Effector memory CD8-positive, alpha-beta T cell (primary cell): Measurements from ENCODE around the gene C19orf33.
A peak's percentile ranks its signal among the peaks of the same experiment; 100 is the strongest.
"Not testable (repeated sequence)": the region's sequence is repeated elsewhere in the genome, so short reads cannot be mapped to it uniquely, and the experiment has no call there.

ENCODE experiments used
- ATAC-seq: fragments of 150-1000 bp; cut with Tn5 transposase; replicated peaks from 2 replicates; pipeline ENCODE4 v1.10.0; 2021; ENCODE audit warnings: mild to moderate bottlenecking, moderate library complexity
- DNase-seq, 3 experiments: peaks; one replicate each; pipeline ENCODE4 v3.0.0; 2021
- H3K27ac Mint-ChIP-seq, 2 donors: one replicate each; pipeline ENCODE4 v1.8.0; 2022; ENCODE audit warnings: mild to moderate bottlenecking in 2 of 2, mixed read lengths in 2 of 2, moderate library complexity in 2 of 2
- H3K27me3 Mint-ChIP-seq, 2 donors: one replicate each; pipeline ENCODE4 v1.8.0; 2022; ENCODE audit warnings: mixed read lengths in 2 of 2
- H3K36me3 Mint-ChIP-seq: one replicate; pipeline ENCODE4 v1.8.0; 2022; ENCODE audit warnings: mild to moderate bottlenecking, moderate library complexity, mixed read lengths; ENCODE audit not compliant: insufficient read depth
- H3K4me1 Mint-ChIP-seq, 2 donors: one replicate each; pipeline ENCODE4 v1.8.0; 2022; ENCODE audit warnings: low read depth in 2 of 2, mixed read lengths in 2 of 2
- H3K4me3 Mint-ChIP-seq, 2 donors: one replicate each; pipeline ENCODE4 v1.8.0; 2022; ENCODE audit warnings: mild to moderate bottlenecking in 2 of 2, mixed read lengths in 2 of 2, moderate library complexity in 2 of 2
- H3K9me3 Mint-ChIP-seq, 2 donors: one replicate each; pipeline ENCODE4 v1.8.0; 2022; ENCODE audit warnings: mixed read lengths in 2 of 2

The C19orf33 gene

DNA sequence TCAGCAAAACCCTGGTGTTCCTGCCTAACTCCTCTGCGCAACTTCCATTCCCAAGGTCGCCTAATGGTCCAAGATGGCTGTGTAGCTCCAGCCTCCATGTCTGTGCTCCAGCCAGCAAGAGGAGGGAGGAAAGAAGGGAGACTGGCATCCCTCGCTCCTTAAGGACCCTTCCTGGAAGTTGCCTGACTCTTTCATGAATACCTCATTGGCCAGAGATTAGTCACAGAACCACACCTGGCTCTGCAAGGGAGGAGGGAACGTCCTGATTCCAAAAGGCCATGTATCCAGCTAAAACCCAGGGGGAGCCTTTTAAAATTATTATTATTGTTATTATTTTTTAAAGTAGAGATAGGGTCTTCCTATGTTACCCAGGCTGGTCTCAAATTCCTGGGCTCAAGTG is 20.4 kb downstream of the C19orf33 start:
- H3K36me3 Mint-ChIP-seq, result peaks cover 14% of the 10 kb centered on the region
- H3K27me3 Mint-ChIP-seq, result no peaks in the 10 kb centered on the region
- no peaks in the 10 kb centered on the region for H3K9me3 Mint-ChIP-seq
- H3K4me1 Mint-ChIP-seq, result peaks cover 19 to 22% of the 10 kb centered on the region in 2 donors
- H3K4me3 Mint-ChIP-seq, result no peak overlapping the region
- no peak for DNase-seq
- no peak for ATAC-seq
- H3K27ac Mint-ChIP-seq, result no peak overlapping the region

DNA sequence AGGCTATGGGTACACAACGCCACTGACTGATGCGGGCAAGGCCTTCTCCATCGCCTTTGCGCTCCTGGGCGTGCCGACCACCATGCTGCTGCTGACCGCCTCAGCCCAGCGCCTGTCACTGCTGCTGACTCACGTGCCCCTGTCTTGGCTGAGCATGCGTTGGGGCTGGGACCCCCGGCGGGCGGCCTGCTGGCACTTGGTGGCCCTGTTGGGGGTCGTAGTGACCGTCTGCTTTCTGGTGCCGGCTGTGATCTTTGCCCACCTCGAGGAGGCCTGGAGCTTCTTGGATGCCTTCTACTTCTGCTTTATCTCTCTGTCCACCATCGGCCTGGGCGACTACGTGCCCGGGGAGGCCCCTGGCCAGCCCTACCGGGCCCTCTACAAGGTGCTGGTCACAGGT is 22.5 kb downstream of the C19orf33 start:
- H3K27ac Mint-ChIP-seq, result no peak overlapping the region
- peaks cover 12% of the 10 kb centered on the region for H3K36me3 Mint-ChIP-seq
- DNase-seq, result no peak
- no peak for ATAC-seq
- no peaks in the 10 kb centered on the region for H3K27me3 Mint-ChIP-seq
- H3K9me3 Mint-ChIP-seq, result no peaks in the 10 kb centered on the region
- peaks cover 1 to 6% of the 10 kb centered on the region in 2 donors for H3K4me1 Mint-ChIP-seq
- H3K4me3 Mint-ChIP-seq, result no peak overlapping the region

DNA sequence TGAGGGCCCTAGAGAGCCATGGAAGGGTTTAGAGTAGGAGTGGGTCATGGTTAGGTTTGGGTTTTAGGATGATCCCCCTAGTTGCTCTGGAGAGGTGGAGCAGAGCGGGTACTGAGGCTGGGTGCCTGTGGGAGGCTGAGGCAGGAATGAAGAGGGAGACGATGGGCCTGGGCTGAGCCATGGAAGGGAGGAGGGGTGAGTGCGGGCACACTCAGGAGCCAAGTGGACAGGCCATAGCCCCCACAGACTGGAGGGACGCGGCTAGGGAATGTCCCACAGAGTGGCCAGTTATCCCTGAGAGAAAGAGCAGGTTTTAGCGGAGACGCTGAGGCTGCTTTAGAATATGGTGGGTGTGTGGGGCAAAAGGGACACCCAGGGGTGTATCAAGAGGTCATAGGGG is 25.6 kb downstream of the C19orf33 start:
- H3K4me1 Mint-ChIP-seq, result no peaks in the 10 kb centered on the region
- H3K9me3 Mint-ChIP-seq, result no peaks in the 10 kb centered on the region
- no peak for DNase-seq
- peaks cover 10% of the 10 kb centered on the region for H3K36me3 Mint-ChIP-seq
- no peak for ATAC-seq
- no peak overlapping the region for H3K27ac Mint-ChIP-seq
- H3K4me3 Mint-ChIP-seq, result no peak overlapping the region
- no peaks in the 10 kb centered on the region for H3K27me3 Mint-ChIP-seq

DNA sequence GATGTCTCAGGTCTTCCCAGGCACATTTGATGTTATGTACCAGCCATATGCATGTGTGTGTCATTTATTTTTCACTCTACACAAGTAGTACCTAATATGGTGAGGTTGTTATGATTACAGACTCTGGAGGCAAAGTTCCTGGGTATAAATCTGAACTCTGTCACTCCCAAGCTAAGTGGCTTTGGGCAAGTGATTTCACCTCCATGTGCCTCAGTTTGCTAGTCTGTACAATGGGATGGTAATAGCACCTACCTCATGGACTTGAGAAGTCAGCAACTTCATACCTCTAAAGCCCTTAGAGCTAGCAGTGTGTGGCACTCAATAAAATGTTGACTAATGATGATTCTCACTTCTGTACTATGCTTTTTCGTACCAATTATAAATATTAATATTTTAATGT is 27.7 kb downstream of the C19orf33 start:
- DNase-seq, result no peak
- no peaks in the 10 kb centered on the region for H3K9me3 Mint-ChIP-seq
- no peak overlapping the region for H3K4me3 Mint-ChIP-seq
- no peaks in the 10 kb centered on the region for H3K27me3 Mint-ChIP-seq
- H3K36me3 Mint-ChIP-seq, result peaks cover 9% of the 10 kb centered on the region
- H3K27ac Mint-ChIP-seq, result no peak overlapping the region
- no peak for ATAC-seq
- H3K4me1 Mint-ChIP-seq, result peaks cover 4 to 9% of the 10 kb centered on the region in 2 donors

DNA sequence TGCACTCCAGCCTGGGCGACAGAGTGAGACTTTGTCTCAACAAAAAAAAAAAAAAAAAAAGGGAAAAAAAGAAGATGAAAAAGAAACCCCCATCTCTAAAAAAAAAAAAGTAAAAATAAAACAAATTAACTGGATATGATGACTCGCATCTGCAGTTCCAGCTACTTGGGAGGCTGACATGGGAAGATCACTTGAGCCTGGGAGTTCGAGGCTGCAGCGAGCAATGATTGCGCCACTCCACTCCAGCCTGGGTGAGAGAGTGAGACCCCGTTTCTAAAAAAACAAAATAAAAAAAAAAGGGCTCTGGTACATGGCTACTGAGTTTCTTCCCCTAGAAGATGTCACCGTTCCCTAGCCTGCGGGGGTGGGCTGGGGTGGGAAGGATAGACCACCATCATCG is 29.2 kb downstream of the C19orf33 start:
- Mint-ChIP-seq H3K9me3 (no peaks in the 10 kb centered on the region), H3K27me3 (no peaks in the 10 kb centered on the region), H3K36me3 (peaks cover 17% of the 10 kb centered on the region), H3K4me1 (peaks cover 11 to 14% of the 10 kb centered on the region in 2 donors), H3K4me3 (no peak overlapping the region), H3K27ac (no peak overlapping the region)
- ATAC-seq (no peak), DNase-seq (no peak)

DNA sequence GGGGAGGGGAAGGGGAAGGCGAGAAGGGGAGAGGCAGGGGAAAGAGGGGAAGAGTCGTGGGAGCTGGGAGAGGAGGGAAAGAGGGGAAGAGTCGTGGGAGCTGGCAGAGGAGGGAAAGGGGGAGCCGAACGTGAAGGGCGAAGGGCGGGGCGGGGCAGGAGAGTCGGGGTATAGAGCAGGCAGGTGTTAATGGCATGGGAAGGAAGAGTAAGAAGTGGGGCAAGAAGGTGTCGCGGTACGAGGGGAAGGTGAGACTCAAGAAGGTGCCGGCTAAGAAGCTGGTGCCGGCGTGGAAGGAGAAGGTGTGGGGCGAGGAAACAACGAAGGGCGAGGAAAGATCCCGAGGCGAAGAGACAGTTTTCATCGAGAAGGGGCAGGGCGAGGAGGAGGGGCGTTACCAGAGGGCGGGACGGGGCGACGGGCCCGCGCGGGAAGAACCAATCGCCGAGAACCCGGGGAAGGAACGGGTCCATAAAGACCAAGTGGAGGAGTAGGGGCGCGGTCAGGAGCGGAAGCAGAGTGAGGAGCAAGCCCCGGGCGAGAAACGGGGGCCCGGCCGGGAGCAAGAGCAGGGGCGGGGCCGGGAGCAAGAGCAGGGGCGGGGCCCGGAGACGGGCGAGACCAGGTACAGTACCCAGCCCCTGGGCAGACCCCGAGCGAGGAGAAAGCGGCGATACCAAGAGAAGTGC is 32.0 kb downstream of the C19orf33 start:
- peak overlapping the region; percentile 91 to 92 for H3K4me3 Mint-ChIP-seq
- H3K9me3 Mint-ChIP-seq, result no peaks in the 10 kb centered on the region
- peak; percentile 92 to 95 (median 92) for DNase-seq
- H3K27ac Mint-ChIP-seq, result peak overlapping the region; percentile 87 to 96
- H3K36me3 Mint-ChIP-seq, result peaks cover 17% of the 10 kb centered on the region
- H3K27me3 Mint-ChIP-seq, result no peaks in the 10 kb centered on the region
- peaks cover 16 to 18% of the 10 kb centered on the region in 2 donors for H3K4me1 Mint-ChIP-seq
- ATAC-seq, result peak; percentile 69

DNA sequence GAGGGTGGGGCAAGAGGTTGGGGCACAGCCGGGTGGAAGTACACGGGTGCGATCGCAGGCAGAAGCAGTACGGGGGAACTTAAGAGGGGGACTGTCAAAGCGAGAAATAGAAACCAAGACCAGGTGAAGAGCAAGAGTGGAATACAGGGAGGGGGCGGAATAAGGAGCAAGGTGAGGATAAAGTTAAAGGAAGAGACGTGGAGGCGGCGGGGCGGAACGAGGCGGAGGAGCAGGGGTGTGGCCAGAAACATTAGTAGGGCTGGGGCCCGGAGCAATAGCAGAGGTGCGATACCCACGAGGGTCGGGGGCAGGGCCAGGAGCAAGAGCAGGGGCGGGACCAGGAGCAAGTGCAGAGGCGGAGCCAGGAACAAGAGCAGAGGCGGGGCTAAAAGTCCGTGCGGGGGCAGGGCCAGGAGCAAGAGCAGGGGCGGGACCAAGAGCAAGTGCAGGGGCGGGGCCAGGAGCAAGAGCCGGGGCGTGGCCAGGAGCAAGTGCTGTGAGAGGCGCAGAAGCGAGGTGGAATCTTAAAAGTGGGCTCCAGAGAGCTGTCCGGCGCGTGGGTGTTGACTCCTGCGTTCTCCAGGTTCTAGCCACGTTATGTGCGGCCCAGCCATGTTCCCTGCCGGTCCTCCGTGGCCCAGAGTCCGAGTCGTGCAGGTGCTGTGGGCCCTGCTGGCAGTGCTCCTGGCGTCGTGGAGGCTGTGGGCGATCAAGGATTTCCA is 32.7 kb downstream of the C19orf33 start:
- H3K4me3 Mint-ChIP-seq, result peak overlapping the region; percentile 91 to 92
- DNase-seq, result peak; percentile 95 to 96 (median 95)
- peaks cover 20% of the 10 kb centered on the region for H3K36me3 Mint-ChIP-seq
- peak overlapping the region; percentile 87 to 96 for H3K27ac Mint-ChIP-seq
- H3K9me3 Mint-ChIP-seq, result no peaks in the 10 kb centered on the region
- no peaks in the 10 kb centered on the region for H3K27me3 Mint-ChIP-seq
- peak; percentile 61 for ATAC-seq
- H3K4me1 Mint-ChIP-seq, result peaks cover 18 to 20% of the 10 kb centered on the region in 2 donors

DNA sequence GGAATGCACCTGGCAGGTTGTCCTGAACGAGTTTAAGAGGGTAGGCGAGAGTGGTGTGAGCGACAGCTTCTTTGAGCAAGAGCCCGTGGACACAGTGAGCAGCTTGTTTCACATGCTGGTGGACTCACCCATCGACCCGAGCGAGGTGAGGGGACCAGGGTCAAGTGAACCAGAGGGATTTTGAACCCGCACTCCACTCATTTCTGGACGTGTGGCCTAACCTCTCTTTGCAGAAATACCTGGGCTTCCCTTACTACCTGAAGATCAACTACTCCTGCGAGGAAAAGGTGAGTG is 33.3 kb downstream of the C19orf33 start:
- Mint-ChIP-seq H3K36me3 (peaks cover 20% of the 10 kb centered on the region), H3K4me1 (peaks cover 18 to 20% of the 10 kb centered on the region in 2 donors), H3K27ac (peak overlapping the region; percentile 87 to 96), H3K27me3 (no peaks in the 10 kb centered on the region), H3K9me3 (no peaks in the 10 kb centered on the region), H3K4me3 (peak overlapping the region; percentile 91 to 92)
- DNase-seq, result no peak
- ATAC-seq, result no peak

DNA sequence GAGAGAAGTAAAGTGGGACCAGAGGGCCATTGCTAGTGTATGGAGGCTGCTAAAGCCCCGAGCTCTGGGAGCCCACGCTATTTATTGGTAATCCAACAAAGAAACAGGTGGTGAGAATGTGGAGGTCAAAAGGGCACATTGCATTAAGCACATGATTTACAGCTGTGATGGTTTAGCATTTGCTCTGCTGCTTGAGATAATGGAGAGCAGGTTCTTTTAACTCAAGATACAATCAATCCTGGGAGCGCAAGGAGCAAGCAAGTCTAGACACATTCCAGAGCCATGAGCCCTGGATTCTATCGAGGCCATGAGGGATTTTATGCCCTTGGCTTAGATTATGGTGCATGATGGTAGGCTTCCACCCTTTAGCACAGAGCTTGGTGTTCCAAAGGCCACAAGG is 35.0 kb downstream of the C19orf33 start:
- not testable (repeated sequence) for ATAC-seq, H3K27ac Mint-ChIP-seq, DNase-seq, H3K9me3 Mint-ChIP-seq, H3K27me3 Mint-ChIP-seq, H3K4me3 Mint-ChIP-seq
- peaks cover 23% of the 10 kb centered on the region for H3K36me3 Mint-ChIP-seq
- peaks cover 20% of the 10 kb centered on the region in 2 donors for H3K4me1 Mint-ChIP-seq

DNA sequence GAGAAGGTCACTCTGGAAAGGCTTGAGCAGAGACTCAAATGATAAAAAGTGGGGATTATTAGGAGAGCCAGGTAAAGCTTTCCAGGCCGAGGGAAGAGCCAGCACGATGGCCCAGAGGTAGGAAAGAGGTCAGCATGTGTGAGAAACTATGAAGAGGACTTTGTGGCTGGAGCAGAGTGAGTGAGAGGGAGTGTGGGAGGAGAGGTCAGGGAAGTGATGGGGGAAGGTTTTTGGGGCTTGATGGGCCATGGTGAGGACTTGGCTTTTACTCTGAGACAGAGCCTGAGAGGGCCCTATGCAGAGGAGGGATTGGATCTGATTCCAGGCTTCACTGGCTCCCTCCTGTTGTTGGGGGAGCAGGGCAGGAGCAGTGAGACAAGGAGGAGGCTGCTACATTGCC is 36.9 kb downstream of the C19orf33 start:
- H3K4me3 Mint-ChIP-seq, result no peak overlapping the region
- H3K4me1 Mint-ChIP-seq, result peaks cover 19 to 20% of the 10 kb centered on the region in 2 donors
- H3K27ac Mint-ChIP-seq, result no peak overlapping the region
- peaks cover 18% of the 10 kb centered on the region for H3K36me3 Mint-ChIP-seq
- ATAC-seq (no peak), DNase-seq (no peak)
- H3K27me3 Mint-ChIP-seq, result no peaks in the 10 kb centered on the region
- H3K9me3 Mint-ChIP-seq, result no peaks in the 10 kb centered on the region

DNA sequence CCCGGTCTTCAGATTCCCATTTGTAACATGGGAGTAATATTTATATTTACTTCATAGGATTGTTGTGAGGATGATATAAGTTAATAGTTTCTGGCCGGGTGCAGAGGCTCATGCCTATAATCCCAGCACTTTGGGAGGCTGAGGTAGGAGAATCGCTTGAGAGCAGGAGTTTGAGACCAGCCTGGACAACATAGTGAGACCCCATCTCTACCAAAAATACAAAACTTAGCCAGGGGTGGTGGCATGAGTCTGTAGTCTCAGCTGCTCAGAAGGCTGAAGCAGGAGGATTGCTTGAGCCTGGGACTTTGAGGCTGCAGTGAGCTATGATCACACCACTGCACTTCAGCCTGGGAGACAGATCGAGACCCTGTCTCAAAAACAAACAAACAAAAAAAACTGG is 42.8 kb downstream of the C19orf33 start:
- ATAC-seq, result no peak
- DNase-seq, result no peak
- Mint-ChIP-seq H3K27ac (no peak overlapping the region), H3K4me1 (peaks cover 0 to 3% of the 10 kb centered on the region in 2 donors), H3K9me3 (no peaks in the 10 kb centered on the region), H3K4me3 (no peak overlapping the region), H3K36me3 (peaks cover 4% of the 10 kb centered on the region), H3K27me3 (no peaks in the 10 kb centered on the region)

DNA sequence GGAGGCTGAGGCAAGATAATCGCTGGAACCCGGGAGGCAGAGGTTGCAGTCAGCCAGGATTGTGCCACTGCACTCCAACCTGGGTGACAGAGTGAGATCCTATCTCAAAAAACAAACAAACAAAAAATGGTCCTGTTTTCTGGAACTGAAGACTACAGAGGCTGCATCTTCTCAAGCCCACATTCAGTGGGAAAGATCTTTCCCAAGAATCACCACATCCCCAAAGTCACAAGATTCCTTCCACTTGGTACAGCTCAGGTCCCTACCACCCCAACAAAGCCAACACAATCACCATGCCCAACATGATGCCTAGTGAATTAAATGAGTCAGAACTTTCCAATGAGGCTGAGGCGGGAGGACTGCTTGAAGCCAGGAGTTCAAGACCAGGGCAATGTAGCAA is 46.8 kb downstream of the C19orf33 start:
- no peak overlapping the region for H3K27ac Mint-ChIP-seq
- ATAC-seq (no peak), DNase-seq (no peak)
- no peaks in the 10 kb centered on the region for H3K9me3 Mint-ChIP-seq
- no peaks in the 10 kb centered on the region for H3K4me1 Mint-ChIP-seq
- no peak overlapping the region for H3K4me3 Mint-ChIP-seq
- H3K27me3 Mint-ChIP-seq, result peaks cover 1 to 2% of the 10 kb centered on the region in 2 donors
- H3K36me3 Mint-ChIP-seq, result no peaks in the 10 kb centered on the region

DNA sequence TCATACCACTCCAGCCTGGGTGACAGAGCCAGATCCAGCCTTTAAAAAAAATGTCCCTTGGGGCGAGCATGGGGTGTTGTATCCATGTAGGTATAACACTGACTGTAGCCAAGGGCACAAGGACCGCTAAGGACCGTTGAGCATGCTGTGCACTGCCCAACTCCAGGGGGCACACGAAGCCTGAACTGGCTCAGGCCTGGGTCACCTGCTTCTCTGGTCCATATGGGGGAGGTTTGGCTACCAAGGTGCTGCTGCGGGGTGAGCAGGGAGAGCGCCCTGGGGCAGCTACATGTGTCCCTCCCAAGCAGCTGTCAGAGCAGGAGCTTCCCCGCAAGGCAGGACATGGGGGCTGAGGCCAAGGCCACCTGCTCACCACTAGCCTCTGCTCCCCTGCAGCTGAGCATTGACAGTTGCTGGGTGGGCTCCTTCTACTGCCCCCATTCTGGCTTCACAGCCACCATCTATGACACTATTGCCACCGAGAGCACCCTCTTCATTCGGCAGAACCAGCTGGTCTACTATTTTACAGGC is 47.9 kb downstream of the C19orf33 start:
- no peak overlapping the region for H3K27ac Mint-ChIP-seq
- ATAC-seq, result no peak
- H3K36me3 Mint-ChIP-seq, result no peaks in the 10 kb centered on the region

DNA sequence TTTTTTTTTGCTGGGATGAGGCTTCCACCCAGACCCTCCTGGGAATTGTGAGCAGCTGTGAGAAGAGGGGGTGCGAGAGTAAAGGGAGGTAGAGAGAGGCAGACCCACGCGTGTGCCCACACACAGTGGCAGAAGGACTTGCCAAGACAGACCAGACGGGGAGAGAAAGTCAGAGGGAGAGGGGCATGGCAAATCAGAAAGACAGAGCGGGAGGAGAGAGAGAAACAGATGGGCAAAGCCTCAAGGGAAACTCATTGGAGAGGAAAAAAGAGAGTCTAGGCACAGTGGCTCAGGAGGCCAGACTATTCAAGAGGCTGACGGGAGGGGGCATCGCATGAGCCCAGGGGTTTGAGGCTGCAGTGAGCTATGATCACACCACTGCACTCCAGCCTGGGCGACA is 48.6 kb downstream of the C19orf33 start:
- DNase-seq (no peak), ATAC-seq (no peak)
- peaks cover 6 to 13% of the 10 kb centered on the region in 2 donors for H3K27me3 Mint-ChIP-seq
- H3K4me3 Mint-ChIP-seq, result no peak overlapping the region
- H3K27ac Mint-ChIP-seq, result no peak overlapping the region
- no peaks in the 10 kb centered on the region for H3K4me1 Mint-ChIP-seq
- H3K9me3 Mint-ChIP-seq, result no peaks in the 10 kb centered on the region
- H3K36me3 Mint-ChIP-seq, result no peaks in the 10 kb centered on the region

More for the DNA sequence above, 47.9 kb downstream of the C19orf33 start:
- Mint-ChIP-seq H3K27me3 (peaks cover 6 to 12% of the 10 kb centered on the region in 2 donors), H3K4me1 (no peaks in the 10 kb centered on the region), H3K4me3 (no peak overlapping the region), H3K9me3 (no peaks in the 10 kb centered on the region)
- DNase-seq, result no peak
